ENCODE results near the gene FRAS1.
"Not testable (repeated sequence)": the region's sequence is repeated elsewhere in the genome, so short reads cannot be mapped to it uniquely, and the experiment has no call there.

The FRAS1 gene

GRCh38 chr4:78057135-78057599 is at the start of gene FRAS1:
Gene FRAS1, plus strand, starts transcription at chr4:78057323. Its CDS starts 687 bp downstream, at chr4:78058010.
- DNase-seq (ENCODE audit: low spot score): no peak

GRCh38 chr4:78011003-78011402 is 46.1 kb upstream of the FRAS1 start:
- DNase-seq (ENCODE audit: low spot score): not testable (repeated sequence)

- DNase-seq (ENCODE audit: low spot score): no peak
Observed at GRCh38 chr4:78014889-78015886, 41.9 kb upstream of the FRAS1 start.

- no peak for DNase-seq (ENCODE audit: low spot score)
Observed at GRCh38 chr4:78018271-78019049, 38.7 kb upstream of the FRAS1 start.

GRCh38 chr4:78019414-78019813 is 37.7 kb upstream of the FRAS1 start:
- DNase-seq (ENCODE audit: low spot score): no peak

- no peak for DNase-seq (ENCODE audit: low spot score)
Observed at GRCh38 chr4:78020677-78021076, 36.4 kb upstream of the FRAS1 start.

GRCh38 chr4:78022517-78022916 is 34.6 kb upstream of the FRAS1 start:
- no peak for DNase-seq (ENCODE audit: low spot score)

- DNase-seq (ENCODE audit: low spot score): no peak
Observed at GRCh38 chr4:78024085-78024484, 33.0 kb upstream of the FRAS1 start.

GRCh38 chr4:78024576-78025091 is 32.5 kb upstream of the FRAS1 start:
- DNase-seq (ENCODE audit: low spot score): no peak

- no peak for DNase-seq (ENCODE audit: low spot score)
Observed at GRCh38 chr4:78031417-78031950, 25.6 kb upstream of the FRAS1 start.

GRCh38 chr4:78032446-78032845 is 24.7 kb upstream of the FRAS1 start:
- DNase-seq (ENCODE audit: low spot score): no peak

GRCh38 chr4:78032929-78033328 is 24.2 kb upstream of the FRAS1 start:
- DNase-seq (ENCODE audit: low spot score): no peak

GRCh38 chr4:78033861-78034260 is 23.3 kb upstream of the FRAS1 start:
- no peak for DNase-seq (ENCODE audit: low spot score)

GRCh38 chr4:78038704-78039103 is 18.4 kb upstream of the FRAS1 start:
- no peak for DNase-seq (ENCODE audit: low spot score)

GRCh38 chr4:78039678-78040077 is 17.4 kb upstream of the FRAS1 start:
- no peak for DNase-seq (ENCODE audit: low spot score)

- no peak for DNase-seq (ENCODE audit: low spot score)
Observed at GRCh38 chr4:78040431-78040830, 16.7 kb upstream of the FRAS1 start.

- no peak for DNase-seq (ENCODE audit: low spot score)
Observed at GRCh38 chr4:78047366-78047765, 9.8 kb upstream of the FRAS1 start.

- DNase-seq (ENCODE audit: low spot score): no peak
Observed at GRCh38 chr4:78056265-78057129, 626 bp upstream of the FRAS1 start.

GRCh38 chr4:78057600-78058550 is 752 bp downstream of the FRAS1 start:
- no peak for DNase-seq (ENCODE audit: low spot score)

Measured in hematopoietic multipotent progenitor cell treated with erythropoietin and hydrocortisone succinate and interleukin-3 and kit ligand, for 15 days (in vitro differentiated cells).